Measurements from ENCODE around the gene TRPV2. TPM values are rescaled to one million over a fixed set of nuclear protein-coding genes. Genes with fewer than 3 reads are reported as not detected.
A peak's percentile ranks its signal among the peaks of the same experiment; 100 is the strongest.

TRPV2 gene
- total and polyA plus RNA-seq, 8 donors = 2.8 to 14.7 (median 7.2) TPM

DNA sequence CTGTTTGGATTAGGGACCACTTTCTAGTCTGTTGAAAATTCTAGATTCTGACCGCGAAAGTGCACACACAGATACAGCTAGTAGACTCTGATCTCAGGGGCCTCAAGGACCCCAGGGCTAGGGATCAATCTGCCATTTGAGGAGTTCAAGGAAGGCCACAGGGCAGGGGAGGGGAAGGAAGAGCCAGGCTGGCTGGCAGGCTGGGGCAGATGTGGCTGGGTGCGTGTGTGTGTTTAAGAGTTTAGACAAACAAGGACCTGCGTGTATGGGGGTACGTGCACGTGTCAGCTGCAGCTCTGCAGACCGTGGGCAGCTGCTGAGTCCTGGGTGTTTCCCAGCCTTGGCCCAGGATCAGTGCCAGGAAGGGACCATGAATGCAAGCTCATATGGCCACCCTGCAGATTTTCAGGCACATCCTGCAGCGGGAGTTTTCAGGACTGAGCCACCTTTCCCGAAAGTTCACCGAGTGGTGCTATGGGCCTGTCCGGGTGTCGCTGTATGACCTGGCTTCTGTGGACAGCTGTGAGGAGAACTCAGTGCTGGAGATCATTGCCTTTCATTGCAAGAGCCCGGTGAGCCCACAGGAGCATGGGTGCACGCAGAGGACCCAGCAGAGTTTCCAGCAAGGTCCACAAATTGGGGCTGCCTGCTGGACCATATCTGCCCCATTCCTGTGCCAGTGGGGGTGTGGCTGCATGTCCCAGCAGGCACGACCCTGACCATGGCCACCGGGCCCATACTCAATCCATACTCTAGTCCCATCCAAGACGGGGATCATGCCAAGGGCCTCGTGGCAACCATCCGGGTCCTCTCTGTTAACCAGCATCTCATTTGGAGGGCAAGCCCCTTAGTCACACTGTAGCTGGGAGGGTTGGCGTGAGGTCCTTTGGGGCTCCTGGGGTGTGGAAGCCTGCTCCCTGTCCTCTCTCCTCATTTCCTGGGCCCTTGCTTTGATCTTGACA lies 10.6 kb downstream of the TRPV2 start:
- no peak for TF ChIP-seq CTCF (IDR thresholded peaks at IDR 0.05)
- no peak for FAIRE-seq
- H3K36me3 ChIP-seq = no peaks in the 10 kb centered on the region

DNA sequence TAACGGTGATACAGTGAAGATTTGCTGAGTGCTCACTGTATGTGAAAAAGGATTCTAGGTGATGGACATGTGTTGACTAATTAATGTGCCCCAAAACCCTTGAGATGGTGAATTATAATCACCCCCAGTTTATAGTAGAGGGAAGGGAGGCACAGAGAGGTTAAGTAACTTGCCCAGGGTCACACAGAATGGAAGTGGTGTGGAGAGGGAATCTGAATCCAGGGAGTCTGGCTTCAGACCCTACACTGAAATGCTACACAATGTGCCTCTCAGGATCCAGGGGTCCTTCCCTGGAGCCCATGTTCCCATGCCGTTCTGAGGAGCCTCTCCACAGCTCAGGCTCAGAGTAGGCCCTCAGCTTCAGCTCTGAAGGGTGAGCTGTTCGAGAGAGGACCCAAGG lies 11.6 kb downstream of the TRPV2 start:
- intact Hi-C loops (cut with DNase I) = no loop called here
- Histone ChIP-seq H3K9me3 (no peaks in the 10 kb centered on the region), H3K27ac (no peak overlapping the region), H3K36me3 (no peaks in the 10 kb centered on the region), H3K4me1 (peaks cover 0 to 11% (median 8%) of the 10 kb centered on the region in 3 donors), H3K4me3 (no peak overlapping the region), H3K27me3 (no peaks in the 10 kb centered on the region)
- 95 to 96% methylated on average over 3 of the region's 3 CpGs for WGBS, 2 donors
- DNase-seq (peak in 1 of 6 donors; percentile 12), ATAC-seq (no peak), FAIRE-seq (no peak)
- no peak for TF ChIP-seq CTCF (IDR thresholded peaks at IDR 0.05)

More for the DNA sequence above, 10.6 kb downstream of the TRPV2 start:
- DNase-seq (peak; percentile 77 to 93 (median 88)), ATAC-seq (peak; percentile 86 to 93 (median 92))
- intact Hi-C loops (cut with DNase I) = no loop called here
- Histone ChIP-seq H3K4me3 (no peak overlapping the region), H3K27me3 (no peaks in the 10 kb centered on the region), H3K9me3 (no peaks in the 10 kb centered on the region), H3K4me1 (peaks cover 0 to 11% (median 8%) of the 10 kb centered on the region in 3 donors), H3K27ac (peak overlapping the region in 3 of 4 donors; percentile 63 to 75 (median 67))
- 34 to 44% methylated on average over 20 of the region's 20 CpGs for WGBS, 2 donors

DNA sequence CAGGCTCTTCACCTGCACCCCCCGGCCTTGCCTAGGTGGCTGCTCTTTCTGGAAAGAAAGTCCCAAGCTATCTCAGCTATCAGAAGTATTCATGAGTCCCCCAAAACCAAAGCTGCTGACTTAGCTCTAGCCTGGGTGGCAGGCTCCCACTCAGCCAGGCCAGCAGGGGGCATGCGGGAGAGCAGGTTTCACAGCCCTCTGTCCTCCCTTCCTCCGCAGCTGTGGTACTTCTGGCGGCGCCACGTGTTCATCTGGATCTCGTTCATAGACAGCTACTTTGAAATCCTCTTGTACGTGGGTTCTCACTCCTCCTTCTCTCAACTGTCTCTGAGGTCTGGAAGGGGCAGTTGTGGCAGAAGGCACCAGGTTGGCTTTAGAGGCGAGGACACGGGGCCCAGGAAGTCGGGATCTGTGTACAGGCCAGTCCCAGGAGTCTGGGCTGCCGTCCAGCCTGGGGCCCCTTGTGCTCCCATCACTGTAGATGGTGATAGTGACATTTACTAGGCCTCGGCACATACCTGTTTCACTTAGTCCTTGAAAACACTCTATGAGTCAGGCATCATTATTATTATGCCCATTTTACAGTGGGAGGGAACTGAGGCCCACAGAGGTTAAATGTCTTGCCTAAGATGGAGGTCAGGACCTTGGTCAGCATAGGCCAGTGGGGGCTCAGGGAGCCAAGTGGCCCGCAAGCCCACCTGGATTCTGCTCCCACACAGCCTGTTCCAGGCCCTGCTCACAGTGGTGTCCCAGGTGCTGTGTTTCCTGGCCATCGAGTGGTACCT lies 12.9 kb downstream of the TRPV2 start:
- 53 to 56% methylated on average over 15 of the region's 15 CpGs for WGBS, 2 donors
- intact Hi-C loops (cut with DNase I) = no loop called here
- ATAC-seq (peak; percentile 62 to 77 (median 75)), DNase-seq (peak; percentile 63 to 90 (median 73)), FAIRE-seq (no peak)
- TF ChIP-seq CTCF (IDR thresholded peaks at IDR 0.05) = peak; percentile 23 to 64 (median 46)
- Histone ChIP-seq H3K9me3 (no peaks in the 10 kb centered on the region), H3K4me1 (peaks cover 0 to 11% (median 8%) of the 10 kb centered on the region in 3 donors), H3K4me3 (no peak overlapping the region), H3K27ac (no peak overlapping the region), H3K27me3 (no peaks in the 10 kb centered on the region), H3K36me3 (no peaks in the 10 kb centered on the region)

DNA sequence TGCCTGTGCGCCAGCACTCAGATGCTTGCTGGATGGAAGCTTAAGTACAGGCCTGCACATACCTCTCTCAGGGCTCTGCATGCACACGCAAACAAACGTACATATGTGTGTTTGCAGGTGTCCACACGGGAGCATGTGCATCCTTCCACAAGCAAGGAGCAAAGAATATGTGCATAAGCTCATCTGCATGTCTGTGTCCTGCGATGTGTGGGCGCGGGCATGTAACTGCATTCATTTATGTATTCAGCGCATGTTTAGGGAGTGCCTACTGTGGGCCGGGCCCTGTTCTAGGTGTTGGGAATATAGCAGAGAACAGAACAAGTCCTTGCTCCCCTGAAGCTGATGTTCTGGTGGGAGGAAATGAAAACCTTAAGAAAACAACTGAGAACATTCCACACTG lies 13.7 kb downstream of the TRPV2 start:
- TF ChIP-seq CTCF (IDR thresholded peaks at IDR 0.05) = no peak
- H3K4me1 ChIP-seq = peaks cover 0 to 11% (median 8%) of the 10 kb centered on the region in 3 donors
- FAIRE-seq (no peak), DNase-seq (peak in 2 of 6 donors; percentile 16 to 39), ATAC-seq (no peak)
- 93 to 95% methylated on average over 9 of the region's 9 CpGs for WGBS, 2 donors
- no peak overlapping the region for H3K27ac ChIP-seq
- H3K9me3 ChIP-seq = no peaks in the 10 kb centered on the region
- intact Hi-C loops (cut with DNase I) = no loop called here
- no peaks in the 10 kb centered on the region for H3K36me3 ChIP-seq
- no peak overlapping the region for H3K4me3 ChIP-seq
- no peaks in the 10 kb centered on the region for H3K27me3 ChIP-seq

Measured in pancreas (tissue), 10 donors.